Hepatocyte (in vitro differentiated cells): ENCODE measurements around the gene DOCK4. TPM values are rescaled to one million over a fixed set of nuclear protein-coding genes. Genes with fewer than 3 reads are reported as not detected.

Experiments
- DNase-seq: peaks from one replicate; pipeline ENCODE4 v3.0.0-alpha.2; 2016; ENCODE audit warnings: low spot score
- H2AFZ ChIP-seq: fragments of 200-600 bp; sonication (generic); 2 replicates; pipeline ENCODE4 v1.6.0; 2016; ENCODE audit warnings: antibody characterized with exemption, mild to moderate bottlenecking
- H3K27ac ChIP-seq: fragments of 200-600 bp; sonication (generic); 2 replicates; pipeline ENCODE4 v1.5.1; 2016; ENCODE audit warnings: mild to moderate bottlenecking
- H3K27me3 ChIP-seq: fragments of 200-600 bp; sonication (generic); 2 replicates; pipeline ENCODE4 v1.6.1; 2016
- H3K36me3 ChIP-seq: fragments of 200-600 bp; sonication (generic); replicated peaks from 2 replicates; pipeline ENCODE4 v1.5.1; 2016; ENCODE audit warnings: low read depth; ENCODE audit not compliant: insufficient read depth
- H3K4me1 ChIP-seq: fragments of 200-600 bp; sonication (generic); 2 replicates; pipeline ENCODE4 v1.5.1; 2016; ENCODE audit warnings: mild to moderate bottlenecking, moderate library complexity; ENCODE audit not compliant: insufficient read depth
- H3K4me2 ChIP-seq: fragments of 200-600 bp; sonication (generic); 2 replicates; pipeline ENCODE4 v1.6.0; 2016
- H3K4me3 ChIP-seq: fragments of 200-600 bp; sonication (generic); 2 replicates; pipeline ENCODE4 v1.5.1; 2016; ENCODE audit warnings: mild to moderate bottlenecking
- H3K79me2 ChIP-seq: fragments of 200-600 bp; sonication (generic); 2 replicates; pipeline ENCODE4 v1.6.0; 2017; ENCODE audit warnings: mild to moderate bottlenecking
- H3K9me2 ChIP-seq: fragments of 200-600 bp; sonication (generic); replicated peaks from 2 replicates; pipeline ENCODE4 v1.6.0; 2017; ENCODE audit warnings: mild to moderate bottlenecking; ENCODE audit not compliant: insufficient read depth
- H3K9me3 ChIP-seq: fragments of 200-600 bp; sonication (generic); 2 replicates; pipeline ENCODE4 v1.5.1; 2016; ENCODE audit warnings: low read depth, mild to moderate bottlenecking
- H4K20me1 ChIP-seq: fragments of 200-600 bp; sonication (generic); 2 replicates; pipeline ENCODE4 v1.6.0; 2016; ENCODE audit warnings: mild to moderate bottlenecking; ENCODE audit not compliant: insufficient read depth, poor library complexity, severe bottlenecking
- EZH2 ChIP-seq: fragments of 200-600 bp; sonication (generic); IDR thresholded peaks from 2 replicates; pipeline ENCODE4 v1.6.1; 2016; ENCODE audit warnings: antibody characterized with exemption, mild to moderate bottlenecking, borderline replicate concordance
- EZH2phosphoT487 ChIP-seq: fragments of 200-600 bp; sonication (generic); IDR thresholded peaks from one replicate; pipeline ENCODE4 v1.6.1; 2018; ENCODE audit warnings: antibody characterized with exemption, mild to moderate bottlenecking, low read depth, moderate library complexity; ENCODE audit not compliant: unreplicated experiment, severe bottlenecking
- WGBS: methylation state at CpG from one replicate; pipeline ENCODE4 v1.1.6; 2016; ENCODE audit warnings: low lambda C conversion rate; ENCODE audit errors: missing lambda C conversion rate; 5-methylcytosine and 5-hydroxymethylcytosine counted together
- polyA plus RNA-seq: library from polyadenylated mRNA; unstranded; fragments of >200 nt; fragmentation: Nextera tagmentation; extraction: Ambion mirVana; gene quantifications from 2 replicates; pipeline ENCODE4 v1.2.1, GENCODE V29; 2016
- total RNA-seq: library from RNA; depleted of rRNA; stranded (reverse); fragments of >200 nt; gene quantifications from 2 replicates; pipeline ENCODE4 v1.2.3, GENCODE V29; 2014
- TF ChIP-seq, protein P1 (sequence below): fragments of 200-600 bp; sonication (generic); IDR thresholded peaks from 2 replicates; pipeline ENCODE4 v1.5.1; 2016; ENCODE audit warnings: antibody characterized with exemption, mild to moderate bottlenecking; ENCODE audit not compliant: poor library complexity

The DOCK4 gene
- total and polyA plus RNA-seq, 2 experiments from 2014 or later, result 4.4 to 22.9 TPM

DNA sequence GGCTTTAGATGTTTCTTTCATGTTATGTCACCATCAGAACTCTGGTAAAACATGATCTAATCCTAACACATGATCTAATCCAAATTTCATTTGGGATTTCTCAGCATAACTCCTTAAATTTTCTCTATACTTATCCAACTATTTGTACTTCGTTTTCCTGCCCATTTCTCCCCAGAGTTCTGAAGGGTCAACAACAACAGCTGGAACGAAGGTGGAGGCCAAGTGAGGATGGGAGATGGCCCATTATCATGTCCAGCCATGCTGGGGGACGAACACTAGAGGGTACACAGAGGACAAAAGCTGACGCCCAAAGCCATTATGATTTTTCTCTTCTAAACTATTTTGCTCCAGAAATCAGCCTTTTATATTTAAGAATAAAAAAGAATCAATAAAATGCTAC is 185.4 kb downstream of the DOCK4 start:
- H3K9me3 ChIP-seq, result no peaks in the 10 kb centered on the region
- WGBS, result 98% methylated on average over 4 of the region's 4 CpGs
- H3K4me1 ChIP-seq, result peaks cover 12% of the 10 kb centered on the region
- H3K79me2 ChIP-seq, result peaks cover 10% of the 10 kb centered on the region
- DNase-seq, result no peak
- no peak overlapping the region for H3K4me2 ChIP-seq
- H3K27ac ChIP-seq, result no peak overlapping the region
- TF ChIP-seq EZH2, result no peak
- TF ChIP-seq, protein P1, sequence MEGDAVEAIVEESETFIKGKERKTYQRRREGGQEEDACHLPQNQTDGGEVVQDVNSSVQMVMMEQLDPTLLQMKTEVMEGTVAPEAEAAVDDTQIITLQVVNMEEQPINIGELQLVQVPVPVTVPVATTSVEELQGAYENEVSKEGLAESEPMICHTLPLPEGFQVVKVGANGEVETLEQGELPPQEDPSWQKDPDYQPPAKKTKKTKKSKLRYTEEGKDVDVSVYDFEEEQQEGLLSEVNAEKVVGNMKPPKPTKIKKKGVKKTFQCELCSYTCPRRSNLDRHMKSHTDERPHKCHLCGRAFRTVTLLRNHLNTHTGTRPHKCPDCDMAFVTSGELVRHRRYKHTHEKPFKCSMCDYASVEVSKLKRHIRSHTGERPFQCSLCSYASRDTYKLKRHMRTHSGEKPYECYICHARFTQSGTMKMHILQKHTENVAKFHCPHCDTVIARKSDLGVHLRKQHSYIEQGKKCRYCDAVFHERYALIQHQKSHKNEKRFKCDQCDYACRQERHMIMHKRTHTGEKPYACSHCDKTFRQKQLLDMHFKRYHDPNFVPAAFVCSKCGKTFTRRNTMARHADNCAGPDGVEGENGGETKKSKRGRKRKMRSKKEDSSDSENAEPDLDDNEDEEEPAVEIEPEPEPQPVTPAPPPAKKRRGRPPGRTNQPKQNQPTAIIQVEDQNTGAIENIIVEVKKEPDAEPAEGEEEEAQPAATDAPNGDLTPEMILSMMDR, result no peak
- TF ChIP-seq EZH2phosphoT487, result no peak
- no peaks in the 10 kb centered on the region for H4K20me1 ChIP-seq
- no peak overlapping the region for H3K4me3 ChIP-seq
- no peaks in the 10 kb centered on the region for H3K27me3 ChIP-seq
- no peaks in the 10 kb centered on the region for H3K9me2 ChIP-seq
- H2AFZ ChIP-seq, result no peak overlapping the region
- no peaks in the 10 kb centered on the region for H3K36me3 ChIP-seq

DNA sequence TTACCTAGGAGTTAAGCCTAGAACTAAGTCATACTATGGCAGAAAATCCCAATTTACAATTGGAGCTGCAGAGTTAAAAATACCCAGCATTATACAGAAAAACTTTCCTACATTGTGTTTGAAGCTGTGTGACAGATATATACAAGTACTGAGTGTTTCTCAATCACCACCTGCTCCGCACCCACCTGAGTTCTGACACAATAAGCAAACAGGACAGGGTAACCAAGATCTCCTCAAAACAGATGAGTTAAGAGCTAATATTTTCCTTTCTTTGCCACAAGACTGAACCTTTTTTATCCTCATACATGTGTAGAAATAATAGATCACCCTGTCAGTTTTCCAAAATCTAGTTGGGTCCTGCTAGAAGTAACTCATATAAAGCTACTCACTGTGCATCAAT is 186.3 kb downstream of the DOCK4 start:
- Histone ChIP-seq H3K4me1 (peaks cover 12% of the 10 kb centered on the region), H4K20me1 (no peaks in the 10 kb centered on the region), H3K4me3 (no peak overlapping the region), H3K4me2 (no peak overlapping the region), H3K9me2 (no peaks in the 10 kb centered on the region), H3K27ac (no peak overlapping the region), H3K9me3 (no peaks in the 10 kb centered on the region), H3K79me2 (peaks cover 8% of the 10 kb centered on the region), H3K27me3 (no peaks in the 10 kb centered on the region), H2AFZ (no peak overlapping the region), H3K36me3 (no peaks in the 10 kb centered on the region)
- WGBS, result 67% methylated on average over 1 of the region's 1 CpG
- no peak for DNase-seq
- TF ChIP-seq EZH2phosphoT487 (no peak), EZH2 (no peak)
- TF ChIP-seq, protein P1, result no peak

DNA sequence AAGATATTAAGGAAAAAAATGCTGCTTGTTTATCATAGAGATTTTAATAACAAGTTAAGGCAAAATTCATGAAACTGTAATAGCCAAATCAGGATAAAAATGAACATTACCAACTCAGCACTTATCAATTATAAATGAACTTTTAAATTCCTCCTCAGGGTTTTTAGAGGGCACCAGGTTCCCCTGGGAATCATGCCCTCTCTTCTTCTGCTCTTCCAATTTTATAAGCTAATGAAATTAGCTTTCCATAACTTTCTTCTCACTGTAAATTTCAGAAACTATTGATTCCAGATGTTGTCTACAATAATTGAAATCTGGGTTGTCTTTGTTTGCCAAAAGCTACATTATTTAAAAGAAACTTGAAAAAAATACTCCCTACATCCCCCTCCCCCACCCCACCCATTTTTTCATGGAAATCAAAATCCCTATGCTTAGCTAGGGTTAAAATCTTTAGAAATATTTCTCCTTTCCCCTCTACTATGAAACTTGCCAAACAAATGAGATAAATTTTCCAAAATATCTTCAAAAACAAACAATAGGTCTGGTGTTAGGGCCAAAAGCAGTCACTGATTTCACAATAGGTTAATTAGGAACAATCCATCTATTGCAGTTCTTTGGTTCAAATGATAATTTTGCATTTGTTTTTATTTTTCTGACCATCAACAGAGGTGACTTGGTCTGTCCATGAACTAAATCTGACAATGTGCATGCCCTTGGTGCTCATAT is 187.7 kb downstream of the DOCK4 start:
- Histone ChIP-seq H3K36me3 (no peaks in the 10 kb centered on the region), H3K4me1 (peaks cover 12% of the 10 kb centered on the region), H3K79me2 (peaks cover 6% of the 10 kb centered on the region), H4K20me1 (no peaks in the 10 kb centered on the region), H3K4me2 (no peak overlapping the region), H3K4me3 (no peak overlapping the region), H2AFZ (no peak overlapping the region), H3K9me2 (no peaks in the 10 kb centered on the region), H3K27me3 (no peaks in the 10 kb centered on the region), H3K9me3 (no peaks in the 10 kb centered on the region), H3K27ac (no peak overlapping the region)
- DNase-seq, result no peak
- TF ChIP-seq, protein P1, result no peak
- no peak for TF ChIP-seq EZH2phosphoT487
- no peak for TF ChIP-seq EZH2
